GM13977 (cell line): ENCODE data around the gene CACNB1.

Experiments
- DNase-seq: peaks from one replicate; pipeline ENCODE4 v3.0.0; 2012; ENCODE audit warnings: low spot score
- in situ Hi-C: fragments of 300-500 bp; cut with MboI; formaldehyde crosslinking; loops from one replicate; pipeline ENCODE4 v1.12.0; 2022; ENCODE audit warnings: low sequenced_read_pairs, low pct_unique_long_range_greater_than_20kb, mixed read lengths, inconsistent platforms; ENCODE audit not compliant: unreplicated experiment
- TF ChIP-seq, protein P1 (sequence below): IDR thresholded peaks from 2 replicates; pipeline ENCODE4 v1.5.1; 2012; ENCODE audit warnings: mild to moderate bottlenecking, control low read depth; ENCODE audit not compliant: insufficient read depth; ENCODE audit errors: extremely low read depth, missing control alignments

Gene CACNB1

GRCh38 chr17:39231591-39232551 lies 34.4 kb upstream of the CACNB1 start:
- peak; percentile 80 for DNase-seq
- TF ChIP-seq, protein P1, sequence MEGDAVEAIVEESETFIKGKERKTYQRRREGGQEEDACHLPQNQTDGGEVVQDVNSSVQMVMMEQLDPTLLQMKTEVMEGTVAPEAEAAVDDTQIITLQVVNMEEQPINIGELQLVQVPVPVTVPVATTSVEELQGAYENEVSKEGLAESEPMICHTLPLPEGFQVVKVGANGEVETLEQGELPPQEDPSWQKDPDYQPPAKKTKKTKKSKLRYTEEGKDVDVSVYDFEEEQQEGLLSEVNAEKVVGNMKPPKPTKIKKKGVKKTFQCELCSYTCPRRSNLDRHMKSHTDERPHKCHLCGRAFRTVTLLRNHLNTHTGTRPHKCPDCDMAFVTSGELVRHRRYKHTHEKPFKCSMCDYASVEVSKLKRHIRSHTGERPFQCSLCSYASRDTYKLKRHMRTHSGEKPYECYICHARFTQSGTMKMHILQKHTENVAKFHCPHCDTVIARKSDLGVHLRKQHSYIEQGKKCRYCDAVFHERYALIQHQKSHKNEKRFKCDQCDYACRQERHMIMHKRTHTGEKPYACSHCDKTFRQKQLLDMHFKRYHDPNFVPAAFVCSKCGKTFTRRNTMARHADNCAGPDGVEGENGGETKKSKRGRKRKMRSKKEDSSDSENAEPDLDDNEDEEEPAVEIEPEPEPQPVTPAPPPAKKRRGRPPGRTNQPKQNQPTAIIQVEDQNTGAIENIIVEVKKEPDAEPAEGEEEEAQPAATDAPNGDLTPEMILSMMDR, result peak; percentile 87
- in situ Hi-C loops, result no loop called here

DNA sequence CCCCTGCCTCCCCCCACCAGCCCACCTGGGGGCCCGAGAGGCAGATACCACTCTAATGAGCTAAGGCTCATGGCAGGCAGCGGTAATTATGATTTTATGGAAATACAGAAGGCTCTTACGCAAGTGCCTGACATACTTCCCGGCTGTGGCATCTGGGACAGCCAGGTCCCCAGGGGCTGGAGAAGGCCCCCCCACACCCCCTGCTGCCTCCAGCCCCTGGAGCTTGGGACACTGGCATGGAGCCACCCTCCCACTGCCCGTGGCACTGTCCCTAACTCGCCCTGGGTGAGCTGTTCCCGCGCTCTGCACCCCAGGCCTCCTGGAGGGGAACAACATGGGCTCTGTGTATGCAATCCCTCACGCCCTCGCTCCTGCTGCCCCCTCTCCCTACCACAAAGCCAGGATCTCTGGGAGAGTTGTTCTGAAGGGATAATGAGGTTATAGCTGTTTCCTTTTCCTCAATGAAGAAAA lies 33.7 kb upstream of the CACNB1 start:
- no peak for DNase-seq
- in situ Hi-C loops, result no loop called here
- TF ChIP-seq, protein P1, result no peak

- in situ Hi-C loops, result no loop called here
- DNase-seq, result no peak
- TF ChIP-seq, protein P1, result no peak
These were observed 32.9 kb upstream of the CACNB1 start for GRCh38 chr17:39230361-39230760.

DNA sequence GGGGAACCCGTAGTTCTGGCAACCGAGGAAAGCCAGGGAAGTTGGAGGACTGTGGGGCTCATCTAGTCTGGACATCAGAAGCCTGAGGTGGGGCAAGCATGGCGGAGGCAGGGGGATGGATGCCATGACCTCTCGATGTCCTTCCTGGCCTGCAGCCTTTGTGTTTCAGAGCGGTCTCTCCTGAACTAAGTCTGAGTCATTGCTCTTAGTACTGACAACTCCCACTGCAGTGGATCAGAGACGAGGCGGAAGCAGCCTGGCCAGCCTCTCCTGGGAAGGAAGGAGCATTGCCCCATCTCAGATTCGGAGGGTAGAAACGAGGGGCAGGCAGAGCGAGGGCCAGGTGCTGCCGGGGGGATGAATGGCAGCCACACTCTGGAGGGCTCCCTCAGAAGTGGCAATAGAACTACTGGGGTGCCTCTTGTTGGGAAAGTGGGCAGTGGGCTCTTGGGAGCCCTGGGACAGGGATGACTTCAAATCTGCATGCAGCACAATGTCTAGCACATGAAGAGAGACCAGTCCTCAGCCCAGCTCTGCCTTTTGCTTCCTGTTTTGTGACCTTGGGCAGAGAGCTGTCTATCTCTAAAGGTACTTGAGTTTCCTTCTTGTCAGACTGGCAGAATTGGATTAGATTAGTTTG lies 31.9 kb upstream of the CACNB1 start:
- in situ Hi-C loops, result no loop called here
- TF ChIP-seq, protein P1, result no peak
- no peak for DNase-seq

DNA sequence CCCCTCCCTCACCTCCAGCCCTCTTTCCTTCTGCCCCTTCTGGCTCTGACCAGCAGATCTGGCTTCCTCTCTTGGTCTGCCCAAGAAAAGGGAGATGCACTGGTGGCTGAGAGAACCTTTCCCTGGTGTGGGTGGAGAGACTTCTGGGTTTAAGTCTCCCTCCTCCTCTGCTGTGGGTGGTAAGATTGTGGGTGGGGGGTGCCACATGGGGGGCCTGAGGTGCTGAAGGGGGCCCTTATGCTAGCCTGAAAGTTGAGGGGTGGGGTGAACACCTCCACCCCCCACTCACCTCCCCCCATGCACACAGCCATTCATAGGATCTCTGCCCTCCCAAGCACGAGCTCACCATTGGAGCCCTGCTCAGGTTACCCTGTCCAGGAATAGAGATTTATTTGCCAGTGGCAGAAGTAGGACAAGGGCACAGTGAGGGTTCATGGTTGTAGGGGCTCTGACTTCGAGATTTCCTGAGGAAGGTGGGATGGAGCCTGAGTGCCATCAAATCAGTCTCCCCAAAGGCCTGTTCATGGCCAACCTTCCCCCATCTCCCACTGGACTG lies 30.0 kb upstream of the CACNB1 start:
- TF ChIP-seq, protein P1, result no peak
- DNase-seq, result no peak
- in situ Hi-C loops, result no loop called here

DNA sequence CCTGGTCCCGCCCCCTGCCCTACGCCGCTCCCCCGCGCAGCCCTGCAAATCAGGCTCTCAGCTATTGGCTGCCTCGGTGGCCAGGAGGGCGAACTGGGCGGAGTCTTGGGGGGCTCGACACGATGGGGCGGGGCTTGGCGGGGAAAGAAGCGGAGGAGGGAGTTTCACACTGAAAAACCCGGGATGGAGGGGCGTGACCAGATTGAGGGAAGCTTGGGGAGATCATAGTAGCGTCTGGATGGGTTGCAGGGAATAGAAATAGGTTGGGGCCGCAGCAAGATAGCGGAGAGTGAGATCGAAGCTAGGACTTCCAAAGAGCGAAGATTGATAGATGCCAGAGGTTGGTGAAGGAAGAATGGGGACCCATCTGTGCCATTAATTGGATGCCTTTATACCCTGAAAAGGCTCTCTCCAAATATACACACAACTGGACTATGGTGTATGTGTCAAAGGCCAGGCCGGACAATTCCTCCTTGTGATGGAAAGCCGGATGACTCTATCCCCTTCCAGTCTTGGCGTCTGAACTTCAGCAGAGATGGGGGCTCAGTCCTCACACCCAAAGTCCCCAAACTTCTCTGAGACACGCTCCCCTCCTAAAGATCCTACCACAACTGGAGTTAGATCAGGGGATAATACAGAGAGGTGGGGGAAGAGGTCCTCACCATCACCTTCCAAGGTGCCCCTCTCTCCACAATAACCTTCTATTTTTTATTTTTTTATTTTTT lies 28.7 kb upstream of the CACNB1 start:
- in situ Hi-C loops, result no loop called here
- TF ChIP-seq, protein P1, result no peak
- DNase-seq, result peak; percentile 65
